Stimulated activated CD8-positive, alpha-beta memory T cell treated with anti-CD3 and anti-CD28 coated beads, Interleukin-7, amount 100 ng/mL, for 4 hours (primary cell): ENCODE measurements around the gene JAM2.
A peak's percentile ranks its signal among the peaks of the same experiment; 100 is the strongest.
"Not testable (repeated sequence)": the region's sequence is repeated elsewhere in the genome, so short reads cannot be mapped to it uniquely, and the experiment has no call there.

ENCODE experiments used
- DNase-seq, 2 donors: peaks; one replicate each; pipeline ENCODE4 v3.0.0-alpha.2; 2020; ENCODE audit warnings: low read depth in 2 of 2

JAM2 gene

DNA sequence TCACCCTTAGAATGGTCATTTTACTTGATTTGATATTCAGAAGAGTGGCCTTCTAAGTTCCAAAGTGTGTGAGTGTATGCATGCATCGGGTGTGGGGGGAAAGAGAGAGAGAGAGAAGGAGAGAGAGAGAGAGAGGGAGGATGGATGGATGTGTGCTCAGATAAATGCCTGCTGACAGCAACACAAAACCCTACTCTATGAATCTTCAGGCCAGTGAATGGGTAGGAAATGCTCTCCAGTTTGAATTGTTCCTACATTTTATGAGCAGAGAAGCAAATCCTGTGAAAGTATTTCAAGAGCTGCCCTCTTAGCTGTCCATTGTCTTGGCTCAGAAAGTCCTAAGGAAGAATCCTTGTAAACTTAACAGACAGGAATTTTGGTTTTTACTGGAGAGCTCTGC is 7.4 kb downstream of the JAM2 start:
- no peak for DNase-seq

DNA sequence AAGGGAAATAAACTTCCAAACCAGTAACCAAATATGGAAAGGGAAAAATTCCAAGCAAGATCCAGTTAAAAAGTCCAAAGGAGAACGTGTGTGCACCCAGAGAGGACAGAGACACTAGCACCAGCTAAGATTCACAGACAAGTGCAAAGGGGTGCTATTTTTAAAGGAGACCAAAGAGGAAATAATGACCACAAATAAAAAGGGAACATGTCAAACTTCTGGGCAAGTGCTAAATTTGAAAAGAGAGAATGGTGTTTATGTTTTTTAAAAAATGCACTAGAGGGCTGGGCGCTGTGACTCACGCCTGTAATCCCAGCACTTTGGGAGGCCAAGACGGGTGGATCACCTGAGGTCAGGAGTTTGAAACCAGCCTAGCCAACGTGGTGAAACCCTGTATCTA is 8.6 kb downstream of the JAM2 start:
- DNase-seq, result no peak

GRCh38 chr21:25649146-25649545 is 10.1 kb downstream of the JAM2 start:
- DNase-seq, result no peak

DNA sequence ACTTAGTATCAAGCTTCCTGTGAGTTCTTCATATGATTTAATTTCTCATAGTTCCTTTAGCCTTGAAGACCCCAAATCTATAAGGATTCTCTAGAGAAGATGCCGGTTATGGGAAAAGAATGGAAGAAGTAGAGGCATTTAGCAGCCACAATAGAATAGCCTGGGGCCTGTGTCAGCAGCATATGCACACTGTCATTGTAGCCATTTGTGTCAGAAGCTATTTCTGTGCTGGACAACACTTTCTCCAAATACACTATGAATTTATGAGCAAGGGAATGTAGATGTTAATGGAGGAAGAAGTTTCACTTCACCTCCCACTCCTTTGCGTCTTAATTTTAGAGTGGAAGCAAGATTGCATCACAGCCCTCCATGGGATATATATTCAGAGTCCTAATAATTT is 17.4 kb downstream of the JAM2 start:
- DNase-seq, result no peak

DNA sequence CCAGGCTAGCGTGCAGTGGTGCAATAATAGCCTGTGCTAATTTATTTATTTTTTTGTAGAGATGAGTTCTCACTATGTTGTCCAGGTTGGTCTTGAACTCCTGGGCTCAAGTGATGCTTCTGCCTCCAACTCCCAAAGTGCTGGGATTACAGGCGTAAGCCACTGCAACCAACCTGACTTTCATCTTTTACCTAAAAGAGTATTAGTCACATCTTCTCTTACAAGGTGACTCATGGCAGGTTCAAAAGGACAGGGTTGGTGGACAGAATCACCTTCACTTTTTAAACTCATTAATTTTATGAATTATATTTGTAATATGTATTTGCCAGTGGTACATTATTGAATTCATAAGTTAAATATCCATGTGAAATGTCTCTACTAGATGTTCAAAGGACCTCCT is 18.1 kb downstream of the JAM2 start:
- DNase-seq, result no peak

DNA sequence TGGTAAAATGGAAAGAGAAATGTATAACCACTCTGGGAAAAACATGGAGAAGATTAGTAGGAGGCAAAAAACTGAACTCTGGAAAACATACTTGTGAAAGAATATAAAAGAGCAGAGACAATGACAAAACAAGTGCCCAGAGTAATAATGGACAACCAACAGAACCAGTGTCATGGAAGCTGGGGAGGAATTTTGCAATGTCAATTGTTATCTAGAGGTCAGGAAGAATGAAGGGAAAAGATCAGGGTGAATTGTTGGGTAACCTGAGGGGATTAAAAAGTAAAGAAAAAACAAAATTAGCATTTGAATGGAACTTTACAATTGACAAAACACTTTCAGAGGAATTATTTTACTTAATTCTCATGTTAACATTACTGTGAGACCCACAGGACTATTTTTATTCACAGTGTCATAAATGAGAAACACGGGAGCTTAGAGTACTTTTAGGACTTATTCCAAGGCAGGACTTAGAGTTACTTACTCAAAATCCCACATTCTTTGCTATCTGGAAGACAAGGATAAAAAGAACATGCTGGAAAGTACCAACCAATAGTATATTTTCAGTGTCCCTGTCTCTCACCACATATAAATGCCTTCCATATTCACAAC is 19.5 kb downstream of the JAM2 start:
- no peak for DNase-seq

DNA sequence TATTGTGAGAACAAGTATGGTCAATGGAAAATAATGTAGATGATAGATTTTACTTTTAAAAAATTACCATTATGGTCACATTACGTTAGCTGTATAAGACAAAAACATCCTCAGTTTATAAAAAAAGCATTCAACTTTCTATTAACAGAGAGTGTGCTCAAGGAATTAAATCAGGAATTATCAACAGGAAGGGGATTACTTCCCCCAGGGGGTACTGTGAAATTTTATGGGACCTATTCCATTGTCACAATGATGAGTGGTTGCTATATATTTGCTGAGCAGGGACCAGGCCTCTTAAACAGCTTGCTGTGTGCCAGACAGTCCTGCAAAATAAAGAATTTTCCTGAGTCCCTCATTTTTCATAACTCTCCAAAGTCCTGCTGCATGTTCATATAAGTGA is 21.2 kb downstream of the JAM2 start:
- DNase-seq, result no peak

DNA sequence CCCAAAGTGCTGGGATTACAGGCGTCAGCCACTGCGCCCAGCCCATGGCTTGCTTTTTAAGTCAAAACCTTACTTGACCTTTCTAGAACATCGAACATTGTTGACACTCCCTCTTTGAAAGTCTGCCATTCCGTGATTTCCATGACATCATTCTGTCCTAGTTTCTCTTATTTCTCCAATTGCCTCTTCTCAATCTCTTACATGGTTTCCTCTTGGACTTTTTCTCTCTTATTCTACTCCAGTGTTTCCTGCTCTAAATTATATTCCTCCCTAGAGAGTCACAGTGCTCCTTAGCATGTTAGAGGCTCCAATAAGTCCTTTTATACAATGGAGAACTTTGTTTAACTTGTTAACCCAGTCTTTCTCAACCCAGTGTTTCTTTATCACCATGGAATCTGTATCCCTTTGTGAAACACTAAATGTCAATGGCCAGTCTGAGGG is 25.5 kb downstream of the JAM2 start:
- no peak for DNase-seq

DNA sequence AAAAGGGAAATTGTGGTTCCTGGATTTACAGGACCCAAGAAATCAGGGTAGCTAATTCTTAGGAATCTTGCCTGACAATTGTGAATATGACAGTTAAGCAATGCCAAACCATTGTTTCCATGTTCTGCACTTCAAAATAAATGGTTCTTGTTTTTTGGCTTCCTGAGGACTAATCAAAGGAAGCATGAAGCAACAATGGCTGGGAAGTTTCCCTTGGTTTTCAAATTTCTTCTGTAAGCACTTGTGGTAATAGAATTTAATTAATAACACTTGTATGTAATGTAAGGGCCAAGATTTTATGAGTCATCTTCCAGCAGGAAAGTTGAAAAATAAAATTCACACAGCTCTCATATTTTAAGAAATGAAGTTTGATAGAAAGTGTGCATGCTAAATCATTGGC is 31.7 kb downstream of the JAM2 start:
- no peak for DNase-seq

DNA sequence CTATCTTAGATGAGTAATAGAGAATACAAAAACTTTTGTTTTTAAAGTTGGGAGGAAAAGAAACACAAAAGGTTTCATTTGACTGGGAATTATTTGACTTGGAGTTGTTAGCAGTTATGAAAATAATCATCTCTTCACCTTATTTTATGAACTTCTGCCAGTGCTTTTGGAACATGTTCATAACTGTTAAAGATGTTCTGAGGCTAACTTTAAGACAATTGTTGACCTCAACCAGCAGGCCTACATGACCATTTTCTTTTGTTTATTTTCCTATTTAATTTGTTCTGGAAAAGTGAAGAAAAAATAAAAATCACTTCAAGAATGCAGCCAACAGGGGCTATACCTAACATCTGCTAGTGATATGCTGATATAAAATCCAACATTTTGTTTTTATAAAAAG is 37.4 kb downstream of the JAM2 start:
- no peak for DNase-seq

DNA sequence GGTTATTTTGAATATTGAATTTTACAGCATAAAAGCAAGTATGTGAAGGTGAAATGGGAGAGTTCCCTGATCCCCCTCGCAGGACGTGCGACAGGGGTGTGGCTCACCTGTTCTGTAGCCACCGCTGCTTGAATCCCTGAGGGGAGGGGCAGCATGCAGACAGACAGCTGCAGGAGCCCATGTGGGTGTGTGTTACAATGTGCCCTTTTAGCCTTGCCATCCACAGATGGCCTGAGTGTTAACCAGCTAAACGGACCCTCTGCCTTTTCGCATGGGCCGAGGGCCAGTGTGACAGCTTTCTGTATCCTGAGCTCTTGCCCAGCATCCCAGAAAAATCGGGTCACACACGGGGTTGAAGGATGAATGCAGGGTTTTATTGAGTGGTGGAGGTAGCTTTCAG is 43.3 kb downstream of the JAM2 start:
- no peak for DNase-seq

- no peak for DNase-seq
Measured at GRCh38 chr21:25687787-25688186, 48.7 kb downstream of the JAM2 start.

DNA sequence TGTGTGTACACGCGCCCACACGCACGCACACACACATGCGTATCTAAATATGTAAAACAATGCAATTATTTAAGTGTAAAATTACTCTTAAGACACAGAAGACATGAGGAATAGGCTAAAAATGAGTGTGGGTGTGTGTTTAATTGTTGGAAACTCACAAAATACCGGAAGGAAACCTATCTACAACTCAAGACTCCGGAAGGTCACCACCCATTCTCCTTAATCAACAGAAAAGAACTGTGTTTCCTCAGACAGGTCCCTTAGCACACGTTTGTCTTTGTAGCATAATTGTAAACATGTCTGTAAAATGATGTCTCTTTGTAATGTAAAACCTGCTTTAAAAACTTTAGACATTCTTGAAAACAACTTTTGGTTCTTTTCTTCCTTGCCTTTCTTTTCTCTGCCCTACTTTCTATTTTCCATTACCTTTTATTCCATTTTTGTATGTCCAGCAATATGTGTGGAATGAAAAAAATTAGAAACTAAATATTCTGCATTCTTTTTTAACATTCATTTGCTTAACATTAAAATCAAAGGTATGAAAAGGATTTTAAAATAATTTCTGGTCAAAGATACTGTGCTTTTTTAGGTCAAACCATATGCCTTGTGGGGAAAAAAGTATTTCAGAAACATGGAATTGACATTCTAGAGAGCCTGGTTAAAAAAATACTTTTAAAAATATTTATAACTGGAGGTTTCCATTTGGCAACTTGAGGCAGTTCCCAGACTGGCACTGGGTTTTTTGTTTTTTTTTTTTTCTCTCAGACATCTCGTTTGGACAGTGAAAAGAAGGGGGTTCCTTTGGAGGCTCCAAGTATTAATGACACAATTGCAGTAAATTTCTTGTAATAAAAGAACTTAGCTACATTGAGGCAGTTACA is 49.5 kb downstream of the JAM2 start:
- no peak for DNase-seq

DNA sequence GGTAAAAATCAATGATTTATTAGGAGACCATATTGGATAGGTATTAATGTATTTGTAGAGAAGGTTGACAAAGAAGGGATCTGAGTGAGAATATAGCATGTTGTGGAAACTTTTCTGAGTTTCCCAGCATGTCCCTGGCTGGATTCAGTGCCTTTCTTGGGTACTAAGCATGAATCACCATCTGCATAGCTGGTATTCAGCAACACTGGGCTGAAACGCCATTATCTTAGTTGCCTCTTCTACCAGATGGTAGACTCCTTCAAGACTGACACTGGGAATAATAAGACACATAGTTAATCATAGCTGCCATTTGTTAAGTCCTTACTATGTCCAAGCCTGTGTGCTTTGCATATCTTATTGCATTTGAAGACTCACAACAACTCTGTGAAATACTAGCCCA is 50.2 kb downstream of the JAM2 start:
- DNase-seq, result no peak

DNA sequence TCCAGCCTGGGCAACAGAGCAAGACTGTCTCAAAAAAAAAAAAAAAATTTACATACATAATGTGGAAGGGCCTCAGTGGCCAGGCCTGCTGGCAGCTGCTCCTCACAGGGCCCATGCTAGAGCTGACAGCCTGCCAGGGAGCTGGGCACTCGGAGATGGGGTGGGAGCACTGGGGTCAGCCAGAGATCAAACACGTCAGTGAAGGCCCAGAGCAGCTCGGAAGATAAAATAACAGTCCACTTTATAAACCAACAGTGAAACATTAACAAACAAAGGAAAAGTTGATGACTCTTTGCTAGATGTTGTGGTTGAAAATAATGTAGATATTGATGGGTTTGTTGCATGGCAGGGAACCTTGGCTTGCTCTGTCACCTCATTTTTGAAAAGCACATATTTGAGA is 52.9 kb downstream of the JAM2 start:
- no peak for DNase-seq

DNA sequence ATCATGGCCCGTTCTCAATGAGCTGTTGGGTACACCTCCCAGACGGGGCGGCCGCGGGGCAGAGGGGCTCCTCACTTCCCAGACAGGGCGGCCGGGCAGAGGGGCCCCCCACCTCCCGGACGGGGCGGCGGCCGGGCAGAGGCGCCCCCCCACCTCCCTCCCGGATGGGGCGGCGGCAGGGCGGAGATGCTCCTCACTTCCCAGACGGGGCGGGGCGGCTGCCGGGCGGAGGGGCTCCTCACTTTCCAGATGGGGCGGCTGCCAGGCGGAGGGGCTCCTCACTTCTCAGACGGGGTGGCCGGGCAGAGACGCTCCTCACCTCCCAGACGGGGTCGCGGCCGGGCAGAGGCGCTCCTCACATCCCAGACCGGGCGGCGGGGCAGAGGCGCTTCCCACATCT is 56.4 kb downstream of the JAM2 start:
- DNase-seq, result not testable (repeated sequence)

DNA sequence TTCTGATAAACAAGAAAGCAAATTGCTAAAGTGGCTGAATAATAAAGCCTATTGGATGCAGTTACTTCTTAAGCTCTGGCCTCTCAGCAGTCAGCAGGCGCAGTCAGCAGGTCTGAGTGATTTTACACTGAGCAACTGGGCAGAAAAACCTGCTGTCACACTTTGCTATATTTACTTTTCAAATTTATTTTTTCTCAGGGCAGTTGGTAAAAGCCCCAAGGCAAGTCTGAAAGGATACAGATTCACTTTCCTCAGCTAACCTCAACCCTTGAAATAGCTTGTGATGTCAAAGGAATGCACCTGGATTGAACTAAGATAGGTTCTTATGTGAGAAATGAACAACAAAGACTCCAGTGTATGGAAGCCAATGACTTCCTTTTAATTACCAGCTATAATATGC is 61.7 kb downstream of the JAM2 start:
- no peak for DNase-seq

DNA sequence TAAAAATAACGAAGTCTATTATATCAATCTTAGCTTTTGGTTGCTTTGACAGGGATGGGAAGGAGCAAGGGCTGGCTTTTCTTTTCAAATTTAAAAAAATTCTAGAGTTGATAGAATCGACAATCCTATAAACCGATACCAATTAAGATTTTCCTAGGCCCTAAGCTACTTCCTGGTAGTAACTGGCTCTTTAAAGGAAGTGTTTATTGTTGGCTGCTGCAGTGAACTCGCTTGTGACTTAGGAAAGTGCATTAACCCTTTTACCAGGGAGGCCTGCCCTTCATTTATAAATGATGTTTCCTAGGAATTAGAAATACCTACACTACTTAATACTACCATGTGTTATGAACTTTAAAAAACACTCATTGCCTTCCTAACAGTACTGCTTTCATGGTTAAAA is 62.5 kb downstream of the JAM2 start:
- no peak for DNase-seq

DNA sequence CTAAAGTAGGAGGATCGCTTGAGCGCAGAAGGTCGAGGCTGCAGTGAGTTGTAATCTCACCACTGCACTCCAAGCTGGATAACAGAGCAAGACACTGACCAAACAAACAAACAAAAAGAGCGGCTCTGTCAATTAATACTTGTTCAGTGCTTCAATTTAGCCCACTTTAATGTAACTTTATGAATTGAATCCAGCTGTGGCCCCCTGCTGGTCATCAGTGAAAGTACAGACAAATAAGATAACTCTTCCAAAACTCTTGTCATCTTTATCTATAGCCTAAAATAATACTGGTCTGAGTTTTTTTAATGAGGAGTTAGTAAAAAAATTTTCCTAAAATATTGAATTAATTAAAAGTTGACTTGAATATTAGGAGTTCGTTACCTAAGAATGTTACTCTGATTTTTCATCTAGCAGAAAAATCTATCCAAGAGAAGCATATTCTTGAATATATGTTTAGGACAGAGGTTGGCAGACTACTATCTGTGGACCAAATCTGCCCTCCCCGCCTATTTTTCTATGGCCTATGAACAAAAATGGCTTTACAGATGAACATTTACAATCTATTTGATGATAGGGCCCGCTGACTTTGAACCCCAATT is 69.5 kb downstream of the JAM2 start:
- peak; percentile 22 to 28 for DNase-seq

DNA sequence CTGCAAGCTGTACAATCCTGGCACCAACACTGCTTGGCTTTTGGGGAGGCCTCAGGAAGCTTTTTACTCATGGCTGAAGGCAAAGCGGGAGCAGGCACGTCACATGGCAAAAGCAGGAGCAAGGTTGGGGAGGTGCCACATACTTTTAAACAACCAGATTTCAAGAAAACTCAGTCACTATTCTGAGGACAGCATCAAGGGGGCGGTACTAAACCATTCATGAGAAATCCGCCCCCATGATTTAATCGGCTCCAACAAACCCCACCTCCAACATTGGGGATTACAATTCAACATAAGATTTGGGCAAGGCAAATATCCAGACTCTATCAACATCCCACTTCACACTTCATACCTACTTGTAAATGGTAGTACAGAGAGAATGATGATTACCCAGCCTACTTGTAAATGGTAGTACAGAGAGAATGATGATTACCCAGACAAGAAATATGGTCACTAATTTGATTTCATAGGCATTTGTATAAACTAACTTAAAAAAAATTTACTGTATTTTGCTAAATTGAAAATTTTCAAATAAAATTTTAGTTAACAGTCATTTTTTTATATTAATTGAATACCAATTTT is 70.7 kb downstream of the JAM2 start:
- DNase-seq, result no peak

- no peak for DNase-seq
Measured at GRCh38 chr21:25710550-25710949, 71.5 kb downstream of the JAM2 start.

GRCh38 chr21:25714066-25714465 is 75.0 kb downstream of the JAM2 start:
- not testable (repeated sequence) for DNase-seq
